GM12878 (cell line): ENCODE results near the gene ZNF101. TPM values are rescaled to one million over a fixed set of nuclear protein-coding genes. Genes with fewer than 3 reads are reported as not detected.

Experiments
- ATAC-seq: fragments of 200-7000 bp; cut with Tn5 transposase; 3 replicates; pipeline ENCODE4 v1.9.1; 2020; ENCODE audit warnings: mild to moderate bottlenecking, moderate library complexity
- BruUV-seq: library from RNA; stranded (reverse); fragments of 400-500 nt; replicated peaks from 2 replicates; lab custom pipeline; 2021; lab: Mats Ljungman, UMichigan
- CTCF ChIA-PET: fragments of 300-600 bp; sonication (Branson Sonifier 250); formaldehyde crosslinking; extraction: SDS; loops from one replicate; lab custom pipeline; 2021; ENCODE audit warnings: inconsistent platforms; lab: Yijun Ruan, JAX
- POLR2A ChIA-PET: fragments of 350-600 bp; formaldehyde crosslinking; extraction: SDS; loops from one replicate; lab custom pipeline; 2021; ENCODE audit warnings: inconsistent platforms; lab: Charles Lee
- RAD21 ChIA-PET: fragments of 300-600 bp; sonication (Branson Sonifier 250); formaldehyde crosslinking; loops from one replicate; lab custom pipeline; 2023; ENCODE audit warnings: antibody characterized with exemption; ENCODE audit not compliant: unreplicated experiment; lab: Charles Lee
- SMC1A ChIA-PET: fragments of 300-600 bp; sonication (Branson Sonifier 250); formaldehyde crosslinking; loops from one replicate; lab custom pipeline; 2023; ENCODE audit not compliant: unreplicated experiment, uncharacterized antibody; lab: Charles Lee
- DNase-seq: peaks from one replicate; pipeline ENCODE4 v3.0.0-alpha.2; 2011; ENCODE audit warnings: low read depth, low spot score
- FAIRE-seq: peaks from 3 replicates; lab custom pipeline; 2011; peaks lifted over from hg19 to GRCh38; lab: Jason Lieb, UNC
- H2AFZ ChIP-seq: 2 replicates; pipeline ENCODE4 v1.6.0; 2011; ENCODE audit warnings: low read depth, low read length, control low read depth; ENCODE audit not compliant: control insufficient read depth
- H3K27ac ChIP-seq: 2 replicates; pipeline ENCODE4 v1.5.1; 2011; ENCODE audit warnings: control low read depth; ENCODE audit not compliant: control insufficient read depth, insufficient read depth
- H3K27me3 ChIP-seq, 2 experiments: replicated peaks in 1 of 2; 2 replicates each; pipeline versions ENCODE4 v1.6.0 to v1.6.1; 2011; ENCODE audit warnings: low read length in 1 of 2; ENCODE audit not compliant: control insufficient read depth in 2 of 2, insufficient read depth in 2 of 2
- H3K36me3 ChIP-seq, 2 experiments: 2 replicates each; pipeline ENCODE4 v1.5.1; 2011; ENCODE audit warnings: low read length in 1 of 2; ENCODE audit not compliant: control insufficient read depth in 2 of 2, insufficient read depth in 2 of 2
- H3K4me1 ChIP-seq: 2 replicates; pipeline ENCODE4 v1.6.1; 2011; ENCODE audit warnings: mild to moderate bottlenecking, low read length, moderate library complexity, mixed read lengths; ENCODE audit not compliant: control insufficient read depth, insufficient read depth
- H3K4me2 ChIP-seq: 2 replicates; pipeline ENCODE4 v1.6.0; 2011; ENCODE audit warnings: control low read depth; ENCODE audit not compliant: control insufficient read depth, insufficient read depth
- H3K4me3 ChIP-seq: fragments of 200-600 bp; sonication (generic); 2 replicates; pipeline ENCODE4 v1.5.1; 2016
- H3K79me2 ChIP-seq: 2 replicates; pipeline ENCODE4 v1.6.0; 2011; ENCODE audit warnings: low read length; ENCODE audit not compliant: control insufficient read depth, insufficient read depth
- H3K9ac ChIP-seq: 2 replicates; pipeline ENCODE4 v1.8.0; 2011; ENCODE audit warnings: low read length, control low read depth, mixed read lengths; ENCODE audit not compliant: control insufficient read depth, insufficient read depth
- H3K9me3 ChIP-seq: replicated peaks from 3 replicates; pipeline ENCODE4 v1.5.1; 2011; ENCODE audit warnings: mild to moderate bottlenecking, low read length; ENCODE audit not compliant: control insufficient read depth, insufficient read depth
- H4K20me1 ChIP-seq: 2 replicates; pipeline ENCODE4 v1.6.0; 2011; ENCODE audit not compliant: control insufficient read depth, insufficient read depth
- BCLAF1 ChIP-seq: fragments of 450-650 bp; IDR thresholded peaks from 2 replicates; pipeline ENCODE4 v1.6.1; 2017; ENCODE audit warnings: antibody characterized with exemption, mild to moderate bottlenecking, moderate library complexity
- BRCA1 ChIP-seq: IDR thresholded peaks from 2 replicates; pipeline ENCODE4 v1.6.1; 2011; ENCODE audit warnings: low read depth, low read length, improper control_type of control experiment
- CREM ChIP-seq: IDR thresholded peaks from 2 replicates; pipeline ENCODE4 v1.6.1; 2014; ENCODE audit warnings: antibody characterized with exemption, low read depth
- NR2C2 ChIP-seq: IDR thresholded peaks from 2 replicates; pipeline ENCODE4 v1.6.1; 2011; ENCODE audit warnings: borderline replicate concordance, low read depth; ENCODE audit not compliant: control insufficient read depth, insufficient read length
- SMAD1 ChIP-seq: fragments of 450-650 bp; IDR thresholded peaks from 2 replicates; pipeline ENCODE4 v1.6.1; 2018; ENCODE audit warnings: mild to moderate bottlenecking, low read depth; ENCODE audit not compliant: partially characterized antibody
- SMARCA5 ChIP-seq: fragments of 450-650 bp; IDR thresholded peaks from 2 replicates; pipeline ENCODE4 v1.6.1; 2017; ENCODE audit warnings: mild to moderate bottlenecking
- TCF7 ChIP-seq: IDR thresholded peaks from 2 replicates; pipeline ENCODE4 v1.6.1; 2014; ENCODE audit warnings: antibody characterized with exemption, borderline replicate concordance
- WGBS: methylation state at CpG from one replicate; pipeline ENCODE4 v1.1.6; 2016; ENCODE audit warnings: low lambda C conversion rate; ENCODE audit not compliant: insufficient replicate concordance, insufficient coverage; ENCODE audit errors: missing lambda C conversion rate; 5-methylcytosine and 5-hydroxymethylcytosine counted together
- in situ Hi-C: fragments of 300-500 bp; cut with MboI; formaldehyde crosslinking; loops from 9 replicates; pipeline ENCODE4 v1.14.3; 2018; ENCODE audit warnings: mixed read lengths
- intact Hi-C: fragments of 100-400 bp; cut with micrococcal nuclease; formaldehyde crosslinking; loops from one replicate; pipeline ENCODE4 v1.14.2; 2022; ENCODE audit not compliant: unreplicated experiment
- polyA plus RNA-seq, 11 experiments: library from polyadenylated mRNA; depleted of rRNA in 4 of 11; unstranded in 6 of 11; stranded (reverse) in 5 of 11; fragments of >200 nt; fragmentation: Nextera tagmentation in 4 of 11; fragmentation: Illumina TruSeq in 1 of 11; extraction: Ambion mirVana in 4 of 11; extraction: Trizol in 1 of 11; gene quantifications; 1 replicate in 1 of 11; 2 replicates in 10 of 11; pipeline versions ENCODE4 v1.2.1 to v1.2.3, GENCODE V29; 2011 to 2016; ENCODE audit warnings: inconsistent platforms in 2 of 11, missing spikeins in 2 of 11, low read depth in 1 of 11
- total RNA-seq, 4 experiments: library from RNA; depleted of rRNA in 3 of 4; stranded (reverse); fragments of >200 nt in 3 of 4; fragmentation: Illumina TruSeq in 1 of 4; extraction: Trizol in 1 of 4; gene quantifications; 2 replicates each; pipeline versions ENCODE4 v1.2.1 to v1.2.3, GENCODE V29; 2013 to 2021
- TF ChIP-seq, protein P1 (sequence below): fragments of 450-650 bp; formaldehyde crosslinking; IDR thresholded peaks from 2 replicates; pipeline ENCODE4 v1.4.0; 2022; ENCODE audit warnings: mild to moderate bottlenecking, moderate library complexity
- TF ChIP-seq, protein P2 (sequence below): IDR thresholded peaks from 2 replicates; pipeline ENCODE4 v1.6.1; 2012; ENCODE audit warnings: low read depth, low read length, improper control_type of control experiment
- TF ChIP-seq, protein P3 (sequence below): IDR thresholded peaks from 2 replicates; pipeline ENCODE4 v1.6.1; 2011; ENCODE audit warnings: mild to moderate bottlenecking, low read depth, low read length, moderate library complexity; ENCODE audit not compliant: insufficient replicate concordance

ZNF101 gene
- total and polyA plus RNA-seq, 10 of the 15 experiments (the other 5 are each of a cell fraction or from before 2014, with no cell fraction given) = 15.2 to 40.5 (median 19.8) TPM

- POLR2A ChIA-PET = no interaction called here
- Histone ChIP-seq H3K4me2 (no peak overlapping the region), H3K79me2 (peaks cover 8% of the 10 kb centered on the region), H3K4me3 (no peak overlapping the region), H3K9ac (no peak overlapping the region), H3K27ac (no peak overlapping the region), H3K36me3 (peaks cover 59 to 79% of the 10 kb centered on the region in 2 experiments), H3K4me1 (no peaks in the 10 kb centered on the region), H4K20me1 (no peaks in the 10 kb centered on the region), H2AFZ (no peak overlapping the region), H3K27me3 (no peaks in the 10 kb centered on the region), H3K9me3 (no peaks in the 10 kb centered on the region)
- RAD21 ChIA-PET = no interaction called here
- in situ Hi-C loops = no loop called here
- CTCF ChIA-PET = no interaction called here
- FAIRE-seq (no peak), ATAC-seq (no peak), DNase-seq (no peak)
- intact Hi-C loops = no loop called here
- BruUV-seq = no TSS peak
- TF ChIP-seq BCLAF1 = no peak
- TF ChIP-seq SMAD1 = no peak
- TF ChIP-seq, protein P1, sequence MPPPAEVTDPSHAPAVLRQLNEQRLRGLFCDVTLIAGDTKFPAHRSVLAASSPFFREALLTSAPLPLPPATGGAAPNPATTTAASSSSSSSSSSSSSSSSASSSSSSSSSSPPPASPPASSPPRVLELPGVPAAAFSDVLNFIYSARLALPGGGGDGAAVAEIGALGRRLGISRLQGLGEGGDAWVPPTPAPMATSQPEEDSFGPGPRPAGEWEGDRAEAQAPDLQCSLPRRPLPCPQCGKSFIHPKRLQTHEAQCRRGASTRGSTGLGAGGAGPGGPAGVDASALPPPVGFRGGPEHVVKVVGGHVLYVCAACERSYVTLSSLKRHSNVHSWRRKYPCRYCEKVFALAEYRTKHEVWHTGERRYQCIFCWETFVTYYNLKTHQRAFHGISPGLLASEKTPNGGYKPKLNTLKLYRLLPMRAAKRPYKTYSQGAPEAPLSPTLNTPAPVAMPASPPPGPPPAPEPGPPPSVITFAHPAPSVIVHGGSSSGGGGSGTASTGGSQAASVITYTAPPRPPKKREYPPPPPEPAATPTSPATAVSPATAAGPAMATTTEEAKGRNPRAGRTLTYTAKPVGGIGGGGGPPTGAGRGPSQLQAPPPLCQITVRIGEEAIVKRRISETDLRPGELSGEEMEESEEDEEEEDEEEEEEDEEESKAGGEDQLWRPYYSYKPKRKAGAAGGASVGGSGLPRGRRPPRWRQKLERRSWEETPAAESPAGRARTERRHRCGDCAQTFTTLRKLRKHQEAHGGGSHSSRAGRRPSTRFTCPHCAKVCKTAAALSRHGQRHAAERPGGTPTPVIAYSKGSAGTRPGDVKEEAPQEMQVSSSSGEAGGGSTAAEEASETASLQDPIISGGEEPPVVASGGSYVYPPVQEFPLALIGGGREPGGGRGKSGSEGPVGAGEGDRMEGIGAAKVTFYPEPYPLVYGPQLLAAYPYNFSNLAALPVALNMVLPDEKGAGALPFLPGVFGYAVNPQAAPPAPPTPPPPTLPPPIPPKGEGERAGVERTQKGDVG (CRISPR knock-in tag) = no peak
- TF ChIP-seq TCF7 = no peak
- no peak for TF ChIP-seq NR2C2
- no peak for TF ChIP-seq SMARCA5
- TF ChIP-seq BRCA1 = no peak
- TF ChIP-seq, protein P2, sequence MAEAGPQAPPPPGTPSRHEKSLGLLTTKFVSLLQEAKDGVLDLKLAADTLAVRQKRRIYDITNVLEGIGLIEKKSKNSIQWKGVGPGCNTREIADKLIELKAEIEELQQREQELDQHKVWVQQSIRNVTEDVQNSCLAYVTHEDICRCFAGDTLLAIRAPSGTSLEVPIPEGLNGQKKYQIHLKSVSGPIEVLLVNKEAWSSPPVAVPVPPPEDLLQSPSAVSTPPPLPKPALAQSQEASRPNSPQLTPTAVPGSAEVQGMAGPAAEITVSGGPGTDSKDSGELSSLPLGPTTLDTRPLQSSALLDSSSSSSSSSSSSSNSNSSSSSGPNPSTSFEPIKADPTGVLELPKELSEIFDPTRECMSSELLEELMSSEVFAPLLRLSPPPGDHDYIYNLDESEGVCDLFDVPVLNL = no peak
- TF ChIP-seq CREM = no peak
- TF ChIP-seq, protein P3, sequence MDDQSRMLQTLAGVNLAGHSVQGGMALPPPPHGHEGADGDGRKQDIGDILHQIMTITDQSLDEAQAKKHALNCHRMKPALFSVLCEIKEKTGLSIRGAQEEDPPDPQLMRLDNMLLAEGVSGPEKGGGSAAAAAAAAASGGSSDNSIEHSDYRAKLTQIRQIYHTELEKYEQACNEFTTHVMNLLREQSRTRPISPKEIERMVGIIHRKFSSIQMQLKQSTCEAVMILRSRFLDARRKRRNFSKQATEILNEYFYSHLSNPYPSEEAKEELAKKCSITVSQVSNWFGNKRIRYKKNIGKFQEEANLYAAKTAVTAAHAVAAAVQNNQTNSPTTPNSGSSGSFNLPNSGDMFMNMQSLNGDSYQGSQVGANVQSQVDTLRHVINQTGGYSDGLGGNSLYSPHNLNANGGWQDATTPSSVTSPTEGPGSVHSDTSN = no peak
- SMC1A ChIA-PET = interaction anchor here (1.0 kb wide), 1 partner anchor 64 kb away, joined by 3 read pairs; no protein-coding TSS in a partner anchor
- WGBS = 99% methylated on average over 20 of the region's 22 CpGs
These were observed 13.5 kb upstream of the ZNF101 start for GRCh38 chr19:19655051-19655594.
